WTC11 (cell line): ENCODE data around the gene MPP7. TPM values are rescaled to one million over a fixed set of nuclear protein-coding genes. Genes with fewer than 3 reads are reported as not detected.

ENCODE experiments used
- ATAC-seq: fragments of 200-7000 bp; cut with Tn5 transposase; 2 replicates; pipeline ENCODE4 v1.10.0; 2021; ENCODE audit warnings: mild to moderate bottlenecking, moderate library complexity
- CTCF ChIA-PET: fragments of 300-600 bp; sonication (Branson Sonifier 250); formaldehyde crosslinking; loops from one replicate; lab custom pipeline; 2021; ENCODE audit warnings: antibody characterized with exemption; lab: Charles Lee
- POLR2A ChIA-PET: fragments of 350-600 bp; sonication (Branson Sonifier 250); formaldehyde crosslinking; loops from one replicate; lab custom pipeline; 2021; ENCODE audit warnings: antibody characterized with exemption; lab: Charles Lee
- DNase-seq: peaks from one replicate; pipeline ENCODE4 v3.0.0; 2021; ENCODE audit warnings: low spot score
- H3K27ac Mint-ChIP-seq: 2 replicates; pipeline ENCODE4 v1.8.0; 2021; ENCODE audit warnings: mixed read lengths
- H3K27me3 Mint-ChIP-seq: 2 replicates; pipeline ENCODE4 v1.8.0; 2021; ENCODE audit warnings: low read depth, mild to moderate bottlenecking, moderate library complexity, mixed read lengths
- H3K36me3 Mint-ChIP-seq: 2 replicates; pipeline ENCODE4 v1.8.0; 2021; ENCODE audit warnings: mixed read lengths
- H3K4me1 Mint-ChIP-seq: 2 replicates; pipeline ENCODE4 v1.8.0; 2022; ENCODE audit warnings: mixed read lengths
- H3K4me3 Mint-ChIP-seq: 2 replicates; pipeline ENCODE4 v1.8.0; 2021; ENCODE audit warnings: mild to moderate bottlenecking, moderate library complexity, mixed read lengths
- H3K9me3 Mint-ChIP-seq: 2 replicates; pipeline ENCODE4 v1.8.0; 2021; ENCODE audit warnings: mixed read lengths
- GABPB1 ChIP-seq: sonication (generic); formaldehyde crosslinking; IDR thresholded peaks from 2 replicates; pipeline ENCODE4 v1.8.1; 2023; ENCODE audit warnings: mild to moderate bottlenecking, missing genetic modification reagents
- MYBL2 ChIP-seq: sonication (generic); formaldehyde crosslinking; IDR thresholded peaks from 2 replicates; pipeline ENCODE4 v1.8.1; 2023; ENCODE audit warnings: mild to moderate bottlenecking, moderate library complexity, missing genetic modification reagents
- NR3C1 ChIP-seq: sonication (generic); formaldehyde crosslinking; conservative IDR thresholded peaks from 2 replicates; pipeline ENCODE4 v1.8.1; 2023; ENCODE audit warnings: low read depth, mild to moderate bottlenecking, missing genetic modification reagents
- TCF7 ChIP-seq: sonication (generic); formaldehyde crosslinking; IDR thresholded peaks from 2 replicates; pipeline ENCODE4 v1.8.0; 2022; ENCODE audit warnings: mild to moderate bottlenecking, low read depth, missing genetic modification reagents, moderate library complexity
- ZNF138 ChIP-seq: sonication (generic); formaldehyde crosslinking; conservative IDR thresholded peaks from 2 replicates; pipeline ENCODE4 v1.8.1; 2022; ENCODE audit warnings: mild to moderate bottlenecking, moderate library complexity, missing genetic modification reagents
- ZNF396 ChIP-seq: fragments of 250-450 bp; sonication (Bioruptor Pico); IDR thresholded peaks from 2 replicates; pipeline ENCODE4 v1.8.0; 2021; ENCODE audit warnings: mild to moderate bottlenecking, moderate library complexity, borderline replicate concordance
- total RNA-seq: library from RNA; stranded (reverse); gene quantifications from 3 replicates; pipeline ENCODE4 v1.2.3, GENCODE V29; 2021
- TF ChIP-seq, protein P1 (sequence below): sonication (generic); formaldehyde crosslinking; IDR thresholded peaks from 2 replicates; pipeline ENCODE4 v1.8.0; 2022; ENCODE audit warnings: mild to moderate bottlenecking, missing genetic modification reagents
- TF ChIP-seq, protein P2 (sequence below): fragments of 200-600 bp; IDR thresholded peaks from 2 replicates; pipeline ENCODE4 v1.8.0; 2022; ENCODE audit warnings: antibody characterized with exemption
- TF ChIP-seq, protein P3 (sequence below): fragments of 250-450 bp; sonication (Bioruptor Pico); conservative IDR thresholded peaks from 2 replicates; pipeline ENCODE4 v1.9.0; 2021; ENCODE audit warnings: mild to moderate bottlenecking
- TF ChIP-seq, protein P4 (sequence below): fragments of 250-450 bp; sonication (Bioruptor Pico); IDR thresholded peaks from 2 replicates; pipeline ENCODE4 v2.1.2; 2022; ENCODE audit warnings: mild to moderate bottlenecking, moderate library complexity
- TF ChIP-seq, protein P5 (sequence below): sonication (generic); formaldehyde crosslinking; IDR thresholded peaks from 2 replicates; pipeline ENCODE4 v1.8.1; 2023; ENCODE audit warnings: mild to moderate bottlenecking, missing genetic modification reagents, moderate library complexity
- TF ChIP-seq, protein P6 (sequence below): sonication (generic); formaldehyde crosslinking; IDR thresholded peaks from 2 replicates; pipeline ENCODE4 v1.8.0; 2023; ENCODE audit warnings: missing genetic modification reagents, mild to moderate bottlenecking, borderline replicate concordance
- TF ChIP-seq, protein P7 (sequence below): sonication (generic); formaldehyde crosslinking; IDR thresholded peaks from 2 replicates; pipeline ENCODE4 v1.8.1; 2022; ENCODE audit warnings: missing genetic modification reagents, borderline replicate concordance

Gene MPP7
- total RNA-seq, 1 experiment from 2014 or later = 9.1 TPM

DNA sequence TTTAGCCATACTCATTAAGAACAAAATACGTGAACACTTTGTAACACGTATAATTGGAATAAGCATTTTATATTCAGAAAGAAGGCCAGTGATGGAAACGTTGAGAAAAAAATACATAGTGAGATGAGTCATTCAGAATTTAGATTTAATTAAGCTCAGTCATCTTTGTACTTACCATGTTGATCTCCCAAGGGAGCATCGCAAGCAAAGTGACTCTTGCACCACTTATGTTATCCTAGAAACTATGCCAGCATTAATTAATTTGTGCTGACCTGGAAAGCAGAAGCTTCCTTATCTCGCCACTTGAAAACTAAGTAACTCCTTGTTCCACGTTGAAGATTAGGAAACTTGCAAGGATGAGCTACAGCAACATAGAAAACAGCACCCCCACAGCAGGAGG lies 9.7 kb upstream of the MPP7 start:
- H3K27ac Mint-ChIP-seq = no peak overlapping the region
- no peak for ATAC-seq
- POLR2A ChIA-PET = interaction anchor here (1.2 kb wide), 1 partner anchor 10 kb away, joined by 3 read pairs; the partner anchor contains the start of gene MPP7
- TF ChIP-seq, protein P1, sequence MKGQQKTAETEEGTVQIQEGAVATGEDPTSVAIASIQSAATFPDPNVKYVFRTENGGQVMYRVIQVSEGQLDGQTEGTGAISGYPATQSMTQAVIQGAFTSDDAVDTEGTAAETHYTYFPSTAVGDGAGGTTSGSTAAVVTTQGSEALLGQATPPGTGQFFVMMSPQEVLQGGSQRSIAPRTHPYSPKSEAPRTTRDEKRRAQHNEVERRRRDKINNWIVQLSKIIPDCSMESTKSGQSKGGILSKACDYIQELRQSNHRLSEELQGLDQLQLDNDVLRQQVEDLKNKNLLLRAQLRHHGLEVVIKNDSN (CRISPR knock-in tag) = no peak
- TF ChIP-seq, protein P2, sequence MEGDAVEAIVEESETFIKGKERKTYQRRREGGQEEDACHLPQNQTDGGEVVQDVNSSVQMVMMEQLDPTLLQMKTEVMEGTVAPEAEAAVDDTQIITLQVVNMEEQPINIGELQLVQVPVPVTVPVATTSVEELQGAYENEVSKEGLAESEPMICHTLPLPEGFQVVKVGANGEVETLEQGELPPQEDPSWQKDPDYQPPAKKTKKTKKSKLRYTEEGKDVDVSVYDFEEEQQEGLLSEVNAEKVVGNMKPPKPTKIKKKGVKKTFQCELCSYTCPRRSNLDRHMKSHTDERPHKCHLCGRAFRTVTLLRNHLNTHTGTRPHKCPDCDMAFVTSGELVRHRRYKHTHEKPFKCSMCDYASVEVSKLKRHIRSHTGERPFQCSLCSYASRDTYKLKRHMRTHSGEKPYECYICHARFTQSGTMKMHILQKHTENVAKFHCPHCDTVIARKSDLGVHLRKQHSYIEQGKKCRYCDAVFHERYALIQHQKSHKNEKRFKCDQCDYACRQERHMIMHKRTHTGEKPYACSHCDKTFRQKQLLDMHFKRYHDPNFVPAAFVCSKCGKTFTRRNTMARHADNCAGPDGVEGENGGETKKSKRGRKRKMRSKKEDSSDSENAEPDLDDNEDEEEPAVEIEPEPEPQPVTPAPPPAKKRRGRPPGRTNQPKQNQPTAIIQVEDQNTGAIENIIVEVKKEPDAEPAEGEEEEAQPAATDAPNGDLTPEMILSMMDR = no peak
- TF ChIP-seq GABPB1 (CRISPR knock-in tag) (no peak), TCF7 (CRISPR knock-in tag) (no peak), MYBL2 (no peak), ZNF396 (no peak), ZNF138 (CRISPR knock-in tag) (no peak), NR3C1 (CRISPR knock-in tag) (no peak)
- TF ChIP-seq, protein P3, sequence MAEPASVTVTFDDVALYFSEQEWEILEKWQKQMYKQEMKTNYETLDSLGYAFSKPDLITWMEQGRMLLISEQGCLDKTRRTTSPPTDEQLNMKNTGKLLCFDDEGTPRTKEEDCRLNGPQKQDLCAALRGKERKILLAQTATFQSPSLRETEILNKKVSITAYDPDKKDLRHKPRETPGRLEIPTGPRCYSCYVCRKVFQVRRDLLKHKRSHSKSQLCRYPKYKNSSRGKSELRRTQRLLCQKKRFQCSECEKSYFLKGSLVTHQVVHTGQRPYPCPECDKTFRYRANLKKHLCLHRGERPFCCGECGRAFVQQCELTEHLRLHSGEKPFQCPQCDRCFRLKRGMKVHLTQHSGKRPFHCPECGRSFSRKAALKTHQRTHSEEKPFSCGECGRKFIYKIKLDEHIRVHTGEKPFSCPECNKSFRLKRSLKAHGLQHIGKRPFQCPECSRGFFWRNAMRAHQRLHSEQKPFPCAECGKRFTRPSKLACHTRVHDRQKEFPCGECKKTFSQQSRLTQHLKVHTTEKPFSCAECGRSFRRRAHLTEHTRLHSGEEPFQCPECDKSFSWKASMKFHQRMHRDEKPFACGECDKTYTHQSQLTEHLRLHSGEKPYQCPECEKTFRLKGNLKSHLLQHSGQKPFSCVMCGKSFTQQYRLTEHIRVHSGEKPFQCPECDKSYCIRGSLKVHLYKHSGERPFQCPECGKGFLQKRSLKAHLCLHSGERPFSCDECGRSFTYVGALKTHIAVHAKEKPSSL (CRISPR knock-in tag) = no peak
- TF ChIP-seq, protein P4, sequence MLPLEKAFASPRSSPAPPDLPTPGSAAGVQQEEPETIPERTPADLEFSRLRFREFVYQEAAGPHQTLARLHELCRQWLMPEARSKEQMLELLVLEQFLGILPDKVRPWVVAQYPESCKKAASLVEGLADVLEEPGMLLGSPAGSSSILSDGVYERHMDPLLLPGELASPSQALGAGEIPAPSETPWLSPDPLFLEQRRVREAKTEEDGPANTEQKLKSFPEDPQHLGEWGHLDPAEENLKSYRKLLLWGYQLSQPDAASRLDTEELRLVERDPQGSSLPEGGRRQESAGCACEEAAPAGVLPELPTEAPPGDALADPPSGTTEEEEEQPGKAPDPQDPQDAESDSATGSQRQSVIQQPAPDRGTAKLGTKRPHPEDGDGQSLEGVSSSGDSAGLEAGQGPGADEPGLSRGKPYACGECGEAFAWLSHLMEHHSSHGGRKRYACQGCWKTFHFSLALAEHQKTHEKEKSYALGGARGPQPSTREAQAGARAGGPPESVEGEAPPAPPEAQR (CRISPR knock-in tag) = no peak
- TF ChIP-seq, protein P5, sequence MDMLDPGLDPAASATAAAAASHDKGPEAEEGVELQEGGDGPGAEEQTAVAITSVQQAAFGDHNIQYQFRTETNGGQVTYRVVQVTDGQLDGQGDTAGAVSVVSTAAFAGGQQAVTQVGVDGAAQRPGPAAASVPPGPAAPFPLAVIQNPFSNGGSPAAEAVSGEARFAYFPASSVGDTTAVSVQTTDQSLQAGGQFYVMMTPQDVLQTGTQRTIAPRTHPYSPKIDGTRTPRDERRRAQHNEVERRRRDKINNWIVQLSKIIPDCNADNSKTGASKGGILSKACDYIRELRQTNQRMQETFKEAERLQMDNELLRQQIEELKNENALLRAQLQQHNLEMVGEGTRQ (CRISPR knock-in tag) = no peak
- TF ChIP-seq, protein P6, sequence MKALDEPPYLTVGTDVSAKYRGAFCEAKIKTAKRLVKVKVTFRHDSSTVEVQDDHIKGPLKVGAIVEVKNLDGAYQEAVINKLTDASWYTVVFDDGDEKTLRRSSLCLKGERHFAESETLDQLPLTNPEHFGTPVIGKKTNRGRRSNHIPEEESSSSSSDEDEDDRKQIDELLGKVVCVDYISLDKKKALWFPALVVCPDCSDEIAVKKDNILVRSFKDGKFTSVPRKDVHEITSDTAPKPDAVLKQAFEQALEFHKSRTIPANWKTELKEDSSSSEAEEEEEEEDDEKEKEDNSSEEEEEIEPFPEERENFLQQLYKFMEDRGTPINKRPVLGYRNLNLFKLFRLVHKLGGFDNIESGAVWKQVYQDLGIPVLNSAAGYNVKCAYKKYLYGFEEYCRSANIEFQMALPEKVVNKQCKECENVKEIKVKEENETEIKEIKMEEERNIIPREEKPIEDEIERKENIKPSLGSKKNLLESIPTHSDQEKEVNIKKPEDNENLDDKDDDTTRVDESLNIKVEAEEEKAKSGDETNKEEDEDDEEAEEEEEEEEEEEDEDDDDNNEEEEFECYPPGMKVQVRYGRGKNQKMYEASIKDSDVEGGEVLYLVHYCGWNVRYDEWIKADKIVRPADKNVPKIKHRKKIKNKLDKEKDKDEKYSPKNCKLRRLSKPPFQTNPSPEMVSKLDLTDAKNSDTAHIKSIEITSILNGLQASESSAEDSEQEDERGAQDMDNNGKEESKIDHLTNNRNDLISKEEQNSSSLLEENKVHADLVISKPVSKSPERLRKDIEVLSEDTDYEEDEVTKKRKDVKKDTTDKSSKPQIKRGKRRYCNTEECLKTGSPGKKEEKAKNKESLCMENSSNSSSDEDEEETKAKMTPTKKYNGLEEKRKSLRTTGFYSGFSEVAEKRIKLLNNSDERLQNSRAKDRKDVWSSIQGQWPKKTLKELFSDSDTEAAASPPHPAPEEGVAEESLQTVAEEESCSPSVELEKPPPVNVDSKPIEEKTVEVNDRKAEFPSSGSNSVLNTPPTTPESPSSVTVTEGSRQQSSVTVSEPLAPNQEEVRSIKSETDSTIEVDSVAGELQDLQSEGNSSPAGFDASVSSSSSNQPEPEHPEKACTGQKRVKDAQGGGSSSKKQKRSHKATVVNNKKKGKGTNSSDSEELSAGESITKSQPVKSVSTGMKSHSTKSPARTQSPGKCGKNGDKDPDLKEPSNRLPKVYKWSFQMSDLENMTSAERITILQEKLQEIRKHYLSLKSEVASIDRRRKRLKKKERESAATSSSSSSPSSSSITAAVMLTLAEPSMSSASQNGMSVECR (CRISPR knock-in tag) = no peak
- TF ChIP-seq, protein P7, sequence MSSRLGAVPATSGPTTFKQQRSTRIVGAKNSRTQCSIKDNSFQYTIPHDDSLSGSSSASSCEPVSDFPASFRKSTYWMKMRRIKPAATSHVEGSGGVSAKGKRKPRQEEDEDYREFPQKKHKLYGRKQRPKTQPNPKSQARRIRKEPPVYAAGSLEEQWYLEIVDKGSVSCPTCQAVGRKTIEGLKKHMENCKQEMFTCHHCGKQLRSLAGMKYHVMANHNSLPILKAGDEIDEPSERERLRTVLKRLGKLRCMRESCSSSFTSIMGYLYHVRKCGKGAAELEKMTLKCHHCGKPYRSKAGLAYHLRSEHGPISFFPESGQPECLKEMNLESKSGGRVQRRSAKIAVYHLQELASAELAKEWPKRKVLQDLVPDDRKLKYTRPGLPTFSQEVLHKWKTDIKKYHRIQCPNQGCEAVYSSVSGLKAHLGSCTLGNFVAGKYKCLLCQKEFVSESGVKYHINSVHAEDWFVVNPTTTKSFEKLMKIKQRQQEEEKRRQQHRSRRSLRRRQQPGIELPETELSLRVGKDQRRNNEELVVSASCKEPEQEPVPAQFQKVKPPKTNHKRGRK (CRISPR knock-in tag) = no peak
- TF ChIP-seq, all 79 proteins: peak for 0
- Mint-ChIP-seq H3K9me3 (peaks cover 12% of the 10 kb centered on the region), H3K4me1 (no peaks in the 10 kb centered on the region), H3K4me3 (no peak overlapping the region), H3K27me3 (peaks cover 3% of the 10 kb centered on the region), H3K36me3 (peaks cover 4% of the 10 kb centered on the region; the same call in 1 of the 2 replicates)
- DNase-seq = no peak
- CTCF ChIA-PET = no interaction called here
